GM23338 (cell line): ENCODE results near the gene SLC4A2. TPM values are rescaled to one million over a fixed set of nuclear protein-coding genes. Genes with fewer than 3 reads are reported as not detected.

Source experiments
- ATAC-seq: fragments of 200-7000 bp; cut with Tn5 transposase; 3 replicates; pipeline ENCODE4 v1.9.1; 2020
- DNase-seq: peaks from one replicate; pipeline ENCODE4 v3.0.0-alpha.2; 2015; ENCODE audit warnings: low spot score
- H2AFZ ChIP-seq: fragments of 200-600 bp; sonication (generic); 2 replicates; pipeline ENCODE4 v1.8.0; 2016; ENCODE audit warnings: antibody characterized with exemption, mild to moderate bottlenecking, moderate library complexity
- H3F3A ChIP-seq: fragments of 200-600 bp; sonication (generic); replicated peaks from 2 replicates; pipeline ENCODE4 v1.8.0; 2017; ENCODE audit warnings: antibody characterized with exemption, mixed run types, low read depth
- H3K27ac ChIP-seq: fragments of 200-600 bp; sonication (generic); 2 replicates; pipeline ENCODE4 v1.6.1; 2016; ENCODE audit warnings: low read depth
- H3K27me3 ChIP-seq: fragments of 200-600 bp; sonication (generic); 2 replicates; pipeline ENCODE4 v1.8.0; 2016; ENCODE audit warnings: mild to moderate bottlenecking, mixed run types, moderate library complexity; ENCODE audit not compliant: insufficient read depth
- H3K36me3 ChIP-seq: fragments of 200-600 bp; sonication (generic); 2 replicates; pipeline ENCODE4 v1.8.0; 2016; ENCODE audit warnings: mild to moderate bottlenecking; ENCODE audit not compliant: insufficient read depth
- H3K4me1 ChIP-seq: fragments of 200-600 bp; sonication (generic); 2 replicates; pipeline ENCODE4 v1.8.0; 2016; ENCODE audit warnings: mild to moderate bottlenecking, moderate library complexity; ENCODE audit not compliant: insufficient read depth
- H3K4me2 ChIP-seq: fragments of 200-600 bp; sonication (generic); 2 replicates; pipeline ENCODE4 v1.7.1; 2017; ENCODE audit warnings: mixed run types
- H3K4me3 ChIP-seq: fragments of 200-600 bp; sonication (generic); 2 replicates; pipeline ENCODE4 v1.6.1; 2016; ENCODE audit warnings: mixed run types
- H3K79me2 ChIP-seq: fragments of 200-600 bp; sonication (generic); replicated peaks from 2 replicates; pipeline ENCODE4 v1.8.0; 2017; ENCODE audit warnings: mild to moderate bottlenecking; ENCODE audit not compliant: insufficient read depth
- H3K9me2 ChIP-seq: fragments of 200-600 bp; sonication (generic); 2 replicates; pipeline ENCODE4 v1.8.0; 2017; ENCODE audit not compliant: insufficient read depth
- H4K20me1 ChIP-seq: fragments of 200-600 bp; sonication (generic); replicated peaks from 2 replicates; pipeline ENCODE4 v1.8.0; 2017; ENCODE audit warnings: mild to moderate bottlenecking; ENCODE audit not compliant: insufficient read depth
- H3K27ac Mint-ChIP-seq: 2 replicates; pipeline ENCODE4 v1.8.0; 2020; ENCODE audit warnings: inconsistent platforms, mild to moderate bottlenecking, moderate library complexity, mixed read lengths
- H3K27me3 Mint-ChIP-seq: 3 replicates; pipeline ENCODE4 v1.8.0; 2022; ENCODE audit warnings: low read depth, mild to moderate bottlenecking, moderate library complexity, mixed read lengths, inconsistent platforms; ENCODE audit not compliant: insufficient read depth, poor library complexity
- H3K36me3 Mint-ChIP-seq: 3 replicates; pipeline ENCODE4 v1.8.0; 2021; ENCODE audit warnings: low read depth, mild to moderate bottlenecking, inconsistent platforms, moderate library complexity, mixed read lengths
- H3K4me1 Mint-ChIP-seq: 3 replicates; pipeline ENCODE4 v1.8.0; 2020; ENCODE audit warnings: mild to moderate bottlenecking, inconsistent platforms, mixed read lengths
- H3K4me3 Mint-ChIP-seq: 3 replicates; pipeline ENCODE4 v1.8.0; 2021; ENCODE audit warnings: moderate library complexity, mild to moderate bottlenecking, inconsistent platforms, mixed read lengths
- H3K9me3 Mint-ChIP-seq: 3 replicates; pipeline ENCODE4 v1.8.0; 2020; ENCODE audit warnings: moderate library complexity, mild to moderate bottlenecking, inconsistent platforms, mixed read lengths
- CREB1 ChIP-seq: fragments of 250-450 bp; sonication (Bioruptor Pico); IDR thresholded peaks from 2 replicates; pipeline ENCODE4 v1.5.0; 2020; ENCODE audit warnings: low read depth, mild to moderate bottlenecking, moderate library complexity
- CTCF ChIP-seq, 2 experiments: fragments of 200-600 bp in 1 of 2; sonication (generic) in 1 of 2; conservative IDR thresholded peaks; 2 replicates each; pipeline versions ENCODE4 v1.5.1 to v1.6.1; 2016 to 2017; ENCODE audit warnings: antibody characterized with exemption in 2 of 2, low read depth in 2 of 2, mild to moderate bottlenecking in 2 of 2, moderate library complexity in 1 of 2
- EZH2 ChIP-seq: fragments of 200-600 bp; sonication (generic); IDR thresholded peaks from one replicate; pipeline ENCODE4 v1.8.0; 2017; ENCODE audit warnings: antibody characterized with exemption, mild to moderate bottlenecking, low read depth; ENCODE audit not compliant: unreplicated experiment
- EZH2phosphoT487 ChIP-seq: fragments of 200-600 bp; sonication (generic); IDR thresholded peaks from one replicate; pipeline ENCODE4 v1.8.1; 2018; ENCODE audit warnings: antibody characterized with exemption; ENCODE audit not compliant: unreplicated experiment
- JUNB ChIP-seq: IDR thresholded peaks from one replicate; pipeline ENCODE4 v1.6.1; 2016; ENCODE audit warnings: antibody characterized with exemption; ENCODE audit not compliant: unreplicated experiment
- NANOG ChIP-seq: IDR thresholded peaks from 2 replicates; pipeline ENCODE4 v1.6.1; 2016; ENCODE audit warnings: antibody characterized with exemption, borderline replicate concordance
- POLR2AphosphoS5 ChIP-seq: IDR thresholded peaks from 2 replicates; pipeline ENCODE4 v1.6.1; 2016; ENCODE audit warnings: antibody characterized with exemption, low read depth
- REST ChIP-seq: IDR thresholded peaks from one replicate; pipeline ENCODE4 v1.6.1; 2018; ENCODE audit warnings: antibody characterized with exemption; ENCODE audit not compliant: unreplicated experiment
- STAT1 ChIP-seq: IDR thresholded peaks from one replicate; pipeline ENCODE4 v1.6.1; 2016; ENCODE audit warnings: antibody characterized with exemption; ENCODE audit not compliant: unreplicated experiment
- ZNF114 ChIP-seq: fragments of 250-450 bp; sonication (Bioruptor Pico); IDR thresholded peaks from 2 replicates; pipeline ENCODE4 v1.5.0; 2020; ENCODE audit warnings: mild to moderate bottlenecking, moderate library complexity
- ZNF331 ChIP-seq: fragments of 250-450 bp; sonication (Bioruptor Pico); IDR thresholded peaks from 2 replicates; pipeline ENCODE4 v1.5.0; 2020; ENCODE audit warnings: low read depth, mild to moderate bottlenecking, moderate library complexity
- polyA plus RNA-seq: library from polyadenylated mRNA; unstranded; fragments of >200 nt; fragmentation: Nextera tagmentation; extraction: Ambion mirVana; gene quantifications from 2 replicates; pipeline ENCODE4 v1.2.1, GENCODE V29; 2016
- total RNA-seq: library from RNA; depleted of rRNA; stranded (reverse); fragments of >200 nt; shearing (Covaris generic); gene quantifications from 2 replicates; pipeline ENCODE4 v1.2.3, GENCODE V29; 2014
- TF ChIP-seq, protein P1 (sequence below): IDR thresholded peaks from 2 replicates; pipeline ENCODE4 v1.6.1; 2016; ENCODE audit warnings: antibody characterized with exemption

SLC4A2 gene
- total and polyA plus RNA-seq, 2 experiments from 2014 or later, result 64.8 to 106 TPM

DNA sequence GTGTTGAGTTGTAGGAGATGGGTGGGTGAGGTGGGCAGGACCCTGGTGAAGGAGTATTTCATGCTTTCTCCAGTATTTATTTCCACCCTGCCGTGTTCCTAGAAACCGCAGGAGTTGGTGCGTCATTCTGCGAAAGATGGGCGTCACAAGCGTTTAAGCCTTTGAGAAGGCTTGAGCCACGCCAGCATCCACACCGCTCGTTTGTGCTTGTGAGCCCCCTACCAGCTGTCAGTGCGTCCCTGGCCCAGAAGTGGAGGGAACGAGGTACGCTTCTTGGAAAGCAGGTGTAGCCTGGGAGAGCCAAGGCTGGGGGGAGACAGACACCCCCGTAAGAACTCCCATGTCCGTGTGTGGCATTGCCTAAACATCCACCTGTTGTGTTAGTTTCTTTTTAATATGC lies 32.6 kb downstream of the SLC4A2 start (continued):
- TF ChIP-seq, protein P1, sequence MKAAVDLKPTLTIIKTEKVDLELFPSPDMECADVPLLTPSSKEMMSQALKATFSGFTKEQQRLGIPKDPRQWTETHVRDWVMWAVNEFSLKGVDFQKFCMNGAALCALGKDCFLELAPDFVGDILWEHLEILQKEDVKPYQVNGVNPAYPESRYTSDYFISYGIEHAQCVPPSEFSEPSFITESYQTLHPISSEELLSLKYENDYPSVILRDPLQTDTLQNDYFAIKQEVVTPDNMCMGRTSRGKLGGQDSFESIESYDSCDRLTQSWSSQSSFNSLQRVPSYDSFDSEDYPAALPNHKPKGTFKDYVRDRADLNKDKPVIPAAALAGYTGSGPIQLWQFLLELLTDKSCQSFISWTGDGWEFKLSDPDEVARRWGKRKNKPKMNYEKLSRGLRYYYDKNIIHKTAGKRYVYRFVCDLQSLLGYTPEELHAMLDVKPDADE, result no peak
- TF ChIP-seq ZNF331 (CRISPR knock-in tag), result no peak
- TF ChIP-seq STAT1, result no peak
- TF ChIP-seq EZH2, result no peak
- TF ChIP-seq EZH2phosphoT487, result no peak
- no peak for TF ChIP-seq CREB1
- TF ChIP-seq REST, result no peak
- TF ChIP-seq NANOG, result no peak
- TF ChIP-seq ZNF114 (CRISPR knock-in tag), result no peak
- no peak for TF ChIP-seq CTCF (conservative IDR thresholded peaks at IDR 0.05; ENCODE audit: low read depth in 2 of 2)
- TF ChIP-seq JUNB, result no peak

GRCh38 chr7:151093748-151094147 lies 34.4 kb downstream of the SLC4A2 start:
- no peak for DNase-seq
- peaks cover 9% of the 10 kb centered on the region for H3K4me1 ChIP-seq
- H3K27ac ChIP-seq, result no peak overlapping the region
- ATAC-seq, result no peak
- peaks cover 23% of the 10 kb centered on the region for H3K27me3 Mint-ChIP-seq
- peaks cover 15% of the 10 kb centered on the region for H3K27me3 ChIP-seq
- peaks cover 32% of the 10 kb centered on the region for H3K4me1 Mint-ChIP-seq
- H3K4me3 ChIP-seq, result no peak overlapping the region
- peaks cover 9% of the 10 kb centered on the region; the same call in 1 of the 2 replicates for H3F3A ChIP-seq
- H3K36me3 Mint-ChIP-seq, result peaks cover 25% of the 10 kb centered on the region
- peak overlapping the region; percentile 26; the same call in 1 of the 2 replicates for H3K4me2 ChIP-seq
- no peaks in the 10 kb centered on the region for H3K9me2 ChIP-seq
- no peak overlapping the region for H3K27ac Mint-ChIP-seq
- H3K79me2 ChIP-seq, result peaks cover 100% of the 10 kb centered on the region
- H3K4me3 Mint-ChIP-seq, result no peak overlapping the region
- peaks cover 67% of the 10 kb centered on the region for H4K20me1 ChIP-seq
- H3K9me3 Mint-ChIP-seq, result no peaks in the 10 kb centered on the region; the same call in 2 of the 3 replicates
- no peak overlapping the region for H2AFZ ChIP-seq
- H3K36me3 ChIP-seq, result no peaks in the 10 kb centered on the region
- TF ChIP-seq ZNF331 (CRISPR knock-in tag) (no peak), NANOG (no peak), POLR2AphosphoS5 (no peak), CTCF (conservative IDR thresholded peaks at IDR 0.05; ENCODE audit: low read depth in 2 of 2) (no peak), EZH2 (no peak), REST (no peak), ZNF114 (CRISPR knock-in tag) (no peak), STAT1 (no peak), CREB1 (no peak), JUNB (no peak), EZH2phosphoT487 (no peak)
- TF ChIP-seq, protein P1, result no peak
